Measurements from ENCODE around the gene ARHGAP42. TPM values are rescaled to one million over a fixed set of nuclear protein-coding genes. Genes with fewer than 3 reads are reported as not detected.

ARHGAP42 gene
- total and polyA plus RNA-seq, 2 of the 4 experiments (the other 2 are of a cell fraction) = 2.9 to 7.3 TPM

GRCh38 chr11:100719809-100720221, 32.7 kb downstream of the ARHGAP42 start:
- Histone ChIP-seq H4K5ac (ENCODE audit: low read depth, low read length) (no peak overlapping the region), H2AK9ac (replicated peaks; ENCODE audit: low read depth, low read length, poor library complexity) (no peak overlapping the region), H2AFZ (replicated peaks; ENCODE audit: low read length, poor library complexity) (no peak overlapping the region), H3K9me3 (ENCODE audit: control insufficient read depth, insufficient read depth, low read length) (no peaks in the 10 kb centered on the region), H3K18ac (ENCODE audit: low read depth, low read length) (no peak overlapping the region), H3K56ac (ENCODE audit: extremely low read depth, insufficient read depth, low read length) (no peak overlapping the region), H3K9ac (ENCODE audit: low read depth, low read length) (no peak overlapping the region), H3K9me1 (ENCODE audit: insufficient read depth, low read length) (peaks cover 9% of the 10 kb centered on the region; the same call in 1 of the 2 replicates), H3K27me3 (ENCODE audit: control insufficient read depth, insufficient read depth, low read length) (no peaks in the 10 kb centered on the region), H3K36me3 (ENCODE audit: control insufficient read depth, insufficient read depth, low read length) (no peaks in the 10 kb centered on the region), H2BK20ac (ENCODE audit: low read depth, low read length) (no peak overlapping the region), H3K4ac (ENCODE audit: low read depth, low read length) (no peak overlapping the region), H3K4me1 (ENCODE audit: control insufficient read depth, insufficient read depth, low read length) (peaks cover 4% of the 10 kb centered on the region; the same call in 1 of the 2 replicates), H3K23ac (ENCODE audit: low read depth, low read length) (no peak overlapping the region), H2BK120ac (ENCODE audit: low read depth, low read length) (no peak overlapping the region), H3K4me2 (ENCODE audit: low read depth, low read length) (no peak overlapping the region), H4K20me1 (ENCODE audit: insufficient read depth, low read length) (peaks cover 7% of the 10 kb centered on the region; the same call in 1 of the 2 replicates), H4K8ac (ENCODE audit: low read depth in 2 of 2, low read length in 2 of 2) (no peak overlapping the region), H2AK5ac (ENCODE audit: low read depth, low read length) (peak overlapping the region; percentile 66), H3K4me3 (ENCODE audit: insufficient read depth, low read depth, low read length) (no peak overlapping the region), H3K14ac (replicated peaks; ENCODE audit: low read depth, low read length) (no peak overlapping the region), H2BK15ac (ENCODE audit: low read depth, low read length) (no peak overlapping the region), H3K79me1 (ENCODE audit: low read depth in 1 of 2, low read length in 2 of 2) (peaks cover 14 to 26% of the 10 kb centered on the region in 2 experiments; a peak in 3 of 4 replicates), H2BK5ac (ENCODE audit: low read depth, low read length, poor library complexity, severe bottlenecking) (no peak overlapping the region), H3K27ac (ENCODE audit: insufficient read depth, low read length) (no peak overlapping the region), H4K91ac (ENCODE audit: insufficient read depth, low read depth, low read length) (no peak overlapping the region)
- intact Hi-C loops (cut with micrococcal nuclease) (no loop called here), in situ Hi-C loops (cut with MboI; ENCODE audit: low sequenced_read_pairs) (no loop called here), dilution Hi-C loops (cut with HindIII; ENCODE audit: low sequenced_read_pairs, unreplicated experiment) (no loop called here)
- DNase-seq = peak; percentile 79
- no TSS peak for BruUV-seq (replicated peaks)
- ChIA-PET POLR2A (ENCODE audit: unreplicated experiment) (no interaction called here), CTCF (interaction anchor here (0.7 kb wide), 1 partner anchor 117 kb away, joined by 4 read pairs; no protein-coding TSS in a partner anchor)
- no peak for TF ChIP-seq POLR2A (IDR thresholded peaks at IDR 0.05; ENCODE audit: low read depth, low read length)
- TF ChIP-seq RFX5 (IDR thresholded peaks at IDR 0.05; ENCODE audit: low read depth, low read length) = no peak
- TF ChIP-seq FOS (IDR thresholded peaks at IDR 0.05; ENCODE audit: low read depth, low read length) = peak; percentile 51
- no peak for TF ChIP-seq SMC3 (IDR thresholded peaks at IDR 0.05; ENCODE audit: low read depth, low read length)
- TF ChIP-seq MAFK (IDR thresholded peaks at IDR 0.05; ENCODE audit: low read depth, low read length) = peak; percentile 60
- TF ChIP-seq, protein P1, sequence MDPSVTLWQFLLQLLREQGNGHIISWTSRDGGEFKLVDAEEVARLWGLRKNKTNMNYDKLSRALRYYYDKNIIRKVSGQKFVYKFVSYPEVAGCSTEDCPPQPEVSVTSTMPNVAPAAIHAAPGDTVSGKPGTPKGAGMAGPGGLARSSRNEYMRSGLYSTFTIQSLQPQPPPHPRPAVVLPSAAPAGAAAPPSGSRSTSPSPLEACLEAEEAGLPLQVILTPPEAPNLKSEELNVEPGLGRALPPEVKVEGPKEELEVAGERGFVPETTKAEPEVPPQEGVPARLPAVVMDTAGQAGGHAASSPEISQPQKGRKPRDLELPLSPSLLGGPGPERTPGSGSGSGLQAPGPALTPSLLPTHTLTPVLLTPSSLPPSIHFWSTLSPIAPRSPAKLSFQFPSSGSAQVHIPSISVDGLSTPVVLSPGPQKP (IDR thresholded peaks at IDR 0.05; ENCODE audit: borderline replicate concordance, low read depth, low read length) = no peak
- no peak for TF ChIP-seq CHD1 (IDR thresholded peaks at IDR 0.05; ENCODE audit: low read depth, low read length)
- TF ChIP-seq CEBPB (IDR thresholded peaks at IDR 0.05; ENCODE audit: low read depth, low read length) = no peak
- TF ChIP-seq CTCF (conservative IDR thresholded peaks at IDR 0.05; ENCODE audit: low read depth, low read length) = no peak
- no peak for TF ChIP-seq MXI1 (IDR thresholded peaks at IDR 0.05; ENCODE audit: borderline replicate concordance, low read depth, low read length)
- TF ChIP-seq BHLHE40 (IDR thresholded peaks at IDR 0.05; ENCODE audit: low read depth, low read length) = no peak
- TF ChIP-seq RAD21 (IDR thresholded peaks at IDR 0.05; ENCODE audit: low read length) = no peak
- TF ChIP-seq RCOR1 (IDR thresholded peaks at IDR 0.05; ENCODE audit: insufficient replicate concordance, low read length) = no peak
- peak; percentile 66 for TF ChIP-seq NFE2L2 (IDR thresholded peaks at IDR 0.05; ENCODE audit: low read depth, low read length)
- no peak for TF ChIP-seq MAZ (IDR thresholded peaks at IDR 0.05; ENCODE audit: borderline replicate concordance, low read depth, low read length)
- TF ChIP-seq, protein P2, sequence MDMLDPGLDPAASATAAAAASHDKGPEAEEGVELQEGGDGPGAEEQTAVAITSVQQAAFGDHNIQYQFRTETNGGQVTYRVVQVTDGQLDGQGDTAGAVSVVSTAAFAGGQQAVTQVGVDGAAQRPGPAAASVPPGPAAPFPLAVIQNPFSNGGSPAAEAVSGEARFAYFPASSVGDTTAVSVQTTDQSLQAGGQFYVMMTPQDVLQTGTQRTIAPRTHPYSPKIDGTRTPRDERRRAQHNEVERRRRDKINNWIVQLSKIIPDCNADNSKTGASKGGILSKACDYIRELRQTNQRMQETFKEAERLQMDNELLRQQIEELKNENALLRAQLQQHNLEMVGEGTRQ (IDR thresholded peaks at IDR 0.05; ENCODE audit: low read depth, low read length) = no peak
- WGBS, 2 experiments (ENCODE audit: extremely low coverage in 2 of 2, insufficient read length in 1 of 2) = no CpG with 5 or more reads among the region's 3 CpGs
- peak; percentile 85 for ATAC-seq (ENCODE audit: low read depth)

All from IMR-90 (cell line).